ENCODE results near the gene KIAA0040.

The KIAA0040 gene

DNA sequence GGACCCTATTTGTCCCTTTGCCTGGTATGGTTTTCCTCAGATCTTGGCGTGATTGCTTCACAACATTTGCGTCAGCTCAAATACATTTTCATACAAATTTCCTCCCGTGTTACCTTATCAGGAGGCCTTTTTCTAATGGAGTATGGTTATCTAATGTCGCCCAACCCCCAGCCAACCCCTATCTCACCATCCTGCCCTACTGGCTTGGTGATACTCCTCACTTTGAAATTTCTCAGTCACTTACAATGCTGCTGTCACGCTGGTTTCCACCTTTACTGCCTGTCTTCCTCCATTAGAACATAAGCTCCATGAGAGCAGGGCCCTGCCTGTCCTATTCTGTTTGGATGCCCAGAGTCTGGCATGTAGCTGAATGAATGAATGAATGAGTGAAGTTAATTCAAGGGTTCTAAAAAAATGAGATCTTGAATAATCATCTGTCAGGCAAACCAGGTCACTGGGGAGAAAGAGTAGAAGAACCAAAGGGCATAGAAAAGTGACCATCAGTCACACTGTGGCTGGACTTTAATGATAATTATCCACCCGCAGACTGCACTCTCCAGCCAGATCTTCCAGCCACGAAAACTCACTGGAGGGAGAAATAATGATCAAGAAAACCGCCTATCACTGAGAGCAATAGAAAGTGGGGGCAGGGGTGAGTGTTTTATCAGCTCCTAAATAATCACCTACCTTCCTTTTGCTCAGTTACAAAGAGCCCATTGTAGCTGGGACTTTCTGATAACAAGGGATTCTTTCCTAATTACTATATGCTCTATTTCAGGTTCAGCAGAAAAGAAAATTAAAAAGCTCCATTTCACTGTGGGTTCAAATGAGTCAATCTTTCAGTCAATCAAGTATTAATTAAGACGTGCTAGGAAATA, 21.3 kb downstream of the KIAA0040 start:
- Histone ChIP-seq H3K36me3 (replicated peaks) (no peaks in the 10 kb centered on the region), H3K4me3 (no peak overlapping the region), H3K4me1 (no peaks in the 10 kb centered on the region), H3K9me3 (no peaks in the 10 kb centered on the region), H3K27me3 (ENCODE audit: low read depth) (no peaks in the 10 kb centered on the region)
- no peak for DNase-seq (ENCODE audit: low spot score in 2 of 2)
- in situ Hi-C loops (cut with MboI; ENCODE audit: low sequenced_read_pairs) = no loop called here

DNA sequence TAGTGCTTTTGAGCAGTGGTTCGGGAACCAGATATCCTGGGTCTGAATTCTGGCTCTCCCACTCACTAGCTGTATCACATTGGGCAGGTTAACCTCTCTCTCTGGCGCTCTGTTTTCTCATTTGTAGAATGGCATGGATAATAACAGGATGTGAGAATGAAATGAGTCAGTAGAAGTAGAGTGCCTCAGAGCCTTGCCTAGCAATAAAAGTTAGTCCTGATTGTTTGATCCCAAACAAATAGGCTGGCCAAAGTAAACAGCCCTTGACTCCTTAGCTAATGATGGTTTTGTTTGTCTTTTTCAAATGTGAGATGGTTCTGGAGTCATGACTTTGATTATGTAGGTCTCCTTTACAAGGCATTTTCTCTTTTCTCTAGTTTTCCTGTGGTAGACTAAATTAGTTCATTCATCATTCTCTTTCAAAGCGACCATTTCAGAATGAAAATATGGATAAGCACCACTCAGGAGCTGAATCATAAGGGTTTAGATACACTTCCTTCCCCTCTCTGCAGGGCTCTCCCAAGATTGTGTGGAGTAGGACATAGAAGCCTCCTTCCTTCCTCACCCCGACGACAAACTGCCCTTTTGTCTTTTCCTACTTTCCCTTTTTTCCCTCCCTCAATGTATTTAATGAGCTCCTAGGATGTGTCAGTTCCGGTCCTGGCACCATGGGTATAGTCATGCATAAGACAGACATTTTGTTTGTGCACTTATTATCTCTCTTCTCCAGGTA, 23.1 kb downstream of the KIAA0040 start:
- Histone ChIP-seq H3K27me3 (ENCODE audit: low read depth) (no peaks in the 10 kb centered on the region), H3K4me3 (no peak overlapping the region), H3K9me3 (no peaks in the 10 kb centered on the region), H3K4me1 (peaks cover 10% of the 10 kb centered on the region), H3K36me3 (replicated peaks) (no peaks in the 10 kb centered on the region)
- in situ Hi-C loops (cut with MboI; ENCODE audit: low sequenced_read_pairs) = no loop called here
- no peak for DNase-seq (ENCODE audit: low spot score in 2 of 2)

DNA sequence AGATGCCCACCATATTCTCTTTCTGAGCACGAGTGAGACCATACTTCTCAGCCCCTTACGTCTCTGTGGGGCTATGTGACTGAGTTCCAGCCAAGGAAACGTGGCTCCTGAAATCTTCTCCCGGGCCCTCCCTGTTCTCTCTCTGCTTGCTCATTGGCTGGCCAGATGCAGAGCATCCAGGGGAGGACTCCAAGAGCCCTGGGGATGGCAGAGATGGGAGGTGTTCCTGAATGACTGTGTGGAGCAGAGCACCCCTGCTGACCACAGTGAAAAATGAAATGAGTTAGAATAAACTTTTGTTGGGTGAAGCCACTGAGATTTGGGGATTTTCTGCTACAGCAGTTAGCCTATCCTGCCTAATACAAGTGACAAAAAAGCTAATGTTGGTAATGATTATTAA, 23.8 kb downstream of the KIAA0040 start:
- no peak for DNase-seq (ENCODE audit: low spot score in 2 of 2)
- Histone ChIP-seq H3K9me3 (no peaks in the 10 kb centered on the region), H3K4me1 (peaks cover 16% of the 10 kb centered on the region), H3K36me3 (replicated peaks) (no peaks in the 10 kb centered on the region), H3K27me3 (ENCODE audit: low read depth) (no peaks in the 10 kb centered on the region), H3K4me3 (no peak overlapping the region)
- in situ Hi-C loops (cut with MboI; ENCODE audit: low sequenced_read_pairs) = no loop called here

- in situ Hi-C loops (cut with MboI; ENCODE audit: low sequenced_read_pairs) = no loop called here
- H3K27me3 ChIP-seq (ENCODE audit: low read depth) = no peaks in the 10 kb centered on the region
- peaks cover 24% of the 10 kb centered on the region for H3K4me1 ChIP-seq
- H3K4me3 ChIP-seq = no peak overlapping the region
- H3K36me3 ChIP-seq (replicated peaks) = no peaks in the 10 kb centered on the region
- DNase-seq (ENCODE audit: low spot score in 2 of 2) = no peak
- no peaks in the 10 kb centered on the region for H3K9me3 ChIP-seq
Observed at GRCh38 chr1:175167861-175168260, 24.7 kb downstream of the KIAA0040 start.

DNA sequence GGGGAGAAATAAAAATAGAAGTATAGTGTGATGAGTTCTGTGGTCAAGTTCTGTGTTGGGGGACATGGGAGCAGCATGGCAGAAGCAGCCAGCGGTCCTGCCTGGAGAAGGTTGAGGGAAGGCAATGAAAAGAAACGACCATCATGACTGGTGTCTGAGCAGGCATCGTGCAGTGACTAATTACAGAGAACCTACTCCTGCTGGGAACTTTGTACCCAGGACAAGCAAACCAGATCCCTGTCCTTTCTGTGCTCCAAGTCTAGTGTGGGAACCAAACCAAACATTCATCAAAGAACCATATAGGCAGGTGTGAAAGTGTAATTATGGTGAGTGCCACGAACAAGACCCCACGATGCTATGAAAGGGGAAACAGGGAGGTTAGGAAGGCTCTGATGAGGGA, 25.8 kb downstream of the KIAA0040 start:
- no peaks in the 10 kb centered on the region for H3K27me3 ChIP-seq (ENCODE audit: low read depth)
- in situ Hi-C loops (cut with MboI; ENCODE audit: low sequenced_read_pairs) = no loop called here

GRCh38 chr1:175164751-175165150, 27.8 kb downstream of the KIAA0040 start:
- Histone ChIP-seq H3K36me3 (replicated peaks) (no peaks in the 10 kb centered on the region; the same call in 1 of the 2 replicates), H3K27me3 (ENCODE audit: low read depth) (no peaks in the 10 kb centered on the region), H3K9me3 (no peaks in the 10 kb centered on the region), H3K4me3 (no peak overlapping the region), H3K4me1 (peaks cover 24% of the 10 kb centered on the region)
- DNase-seq (ENCODE audit: low spot score in 2 of 2) = peak; percentile 22 to 52
- in situ Hi-C loops (cut with MboI; ENCODE audit: low sequenced_read_pairs) = no loop called here

More for the DNA sequence above, 25.8 kb downstream of the KIAA0040 start:
- H3K4me1 ChIP-seq = peaks cover 24% of the 10 kb centered on the region
- no peak overlapping the region for H3K4me3 ChIP-seq
- H3K9me3 ChIP-seq = no peaks in the 10 kb centered on the region
- DNase-seq (ENCODE audit: low spot score in 2 of 2) = no peak
- no peaks in the 10 kb centered on the region for H3K36me3 ChIP-seq (replicated peaks)

GRCh38 chr1:175163702-175164101, 28.9 kb downstream of the KIAA0040 start:
- H3K4me1 ChIP-seq = peaks cover 24% of the 10 kb centered on the region
- no peaks in the 10 kb centered on the region for H3K27me3 ChIP-seq (ENCODE audit: low read depth)
- in situ Hi-C loops (cut with MboI; ENCODE audit: low sequenced_read_pairs) = no loop called here
- no peaks in the 10 kb centered on the region for H3K9me3 ChIP-seq
- DNase-seq (ENCODE audit: low spot score in 2 of 2) = no peak
- H3K4me3 ChIP-seq = no peak overlapping the region
- no peaks in the 10 kb centered on the region; the same call in 1 of the 2 replicates for H3K36me3 ChIP-seq (replicated peaks)

DNA sequence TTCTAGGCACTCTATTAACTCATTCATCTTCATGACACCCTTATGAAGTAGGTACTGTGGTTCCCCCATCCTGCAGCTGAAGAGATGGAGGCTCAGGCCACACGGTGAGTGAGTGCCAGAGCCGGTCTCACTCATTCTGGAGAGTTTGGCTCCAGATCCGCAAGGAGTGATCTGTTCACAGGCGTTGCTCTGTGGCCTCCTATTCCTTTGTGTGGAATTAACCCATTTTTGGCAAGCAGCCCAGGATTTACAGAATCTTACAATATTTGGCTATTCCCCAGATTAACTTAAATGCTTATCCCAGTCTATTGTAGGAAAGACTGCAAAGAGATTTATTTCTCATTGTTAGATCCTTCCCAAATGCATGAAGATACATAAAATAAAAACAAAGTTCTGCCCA, 29.6 kb downstream of the KIAA0040 start:
- in situ Hi-C loops (cut with MboI; ENCODE audit: low sequenced_read_pairs) = no loop called here
- Histone ChIP-seq H3K9me3 (no peaks in the 10 kb centered on the region), H3K4me3 (no peak overlapping the region), H3K27me3 (ENCODE audit: low read depth) (no peaks in the 10 kb centered on the region), H3K4me1 (peaks cover 24% of the 10 kb centered on the region), H3K36me3 (replicated peaks) (no peaks in the 10 kb centered on the region; the same call in 1 of the 2 replicates)
- DNase-seq (ENCODE audit: low spot score in 2 of 2) = peak in 1 of 2 experiments; percentile 33

DNA sequence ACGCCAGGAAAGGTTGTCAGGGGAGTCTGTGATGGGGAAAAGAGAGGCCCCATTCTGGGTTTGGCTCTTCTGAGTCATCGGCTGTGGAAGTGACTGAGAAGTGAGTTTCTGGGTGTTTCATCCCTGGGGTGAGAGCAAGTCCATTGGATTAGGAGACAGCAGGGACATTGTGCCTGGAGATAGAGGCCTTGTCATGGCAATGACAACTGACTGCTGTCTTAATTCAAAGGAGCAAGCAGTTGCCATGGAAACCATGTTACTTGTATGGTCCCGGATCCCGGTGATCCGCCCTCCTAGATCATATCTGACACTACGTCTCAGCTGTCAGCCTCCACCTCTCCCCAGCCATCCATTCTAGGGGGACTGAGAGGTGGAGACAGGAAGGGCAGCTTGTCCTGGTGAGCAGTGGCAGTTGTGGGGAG, 34.4 kb downstream of the KIAA0040 start:
- H3K4me3 ChIP-seq = no peak overlapping the region
- DNase-seq (ENCODE audit: low spot score in 2 of 2) = no peak
- in situ Hi-C loops (cut with MboI; ENCODE audit: low sequenced_read_pairs) = loop anchor here (5.0 to 10.0 kb wide), 2 partner anchors 164 to 917 kb away; no protein-coding TSS in a partner anchor
- H3K27me3 ChIP-seq (ENCODE audit: low read depth) = no peaks in the 10 kb centered on the region
- H3K4me1 ChIP-seq = peaks cover 1% of the 10 kb centered on the region; the same call in 1 of the 2 replicates
- no peaks in the 10 kb centered on the region; the same call in 1 of the 2 replicates for H3K36me3 ChIP-seq (replicated peaks)
- H3K9me3 ChIP-seq = no peaks in the 10 kb centered on the region

DNA sequence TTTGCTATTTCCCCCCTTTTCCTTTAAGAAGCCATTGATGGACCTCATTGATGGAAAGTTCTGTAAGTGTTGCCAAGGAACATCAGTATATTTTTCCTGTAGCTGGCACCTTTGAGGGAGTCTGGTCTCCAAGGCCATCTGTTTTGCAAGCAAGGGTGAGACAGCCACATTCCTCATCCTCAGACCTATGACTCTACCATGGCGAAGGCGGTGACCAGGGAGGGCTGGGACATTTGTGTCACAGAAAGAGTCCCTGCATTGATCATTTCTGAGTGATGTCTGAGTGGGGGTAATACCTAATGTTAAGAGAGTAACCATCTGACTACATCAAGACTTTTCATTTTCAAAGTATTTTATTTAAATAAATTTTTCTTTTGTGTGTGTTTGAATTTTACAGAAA, 35.4 kb downstream of the KIAA0040 start:
- no peak for DNase-seq (ENCODE audit: low spot score in 2 of 2)
- H3K9me3 ChIP-seq = no peaks in the 10 kb centered on the region
- H3K36me3 ChIP-seq (replicated peaks) = no peaks in the 10 kb centered on the region; the same call in 1 of the 2 replicates
- in situ Hi-C loops (cut with MboI; ENCODE audit: low sequenced_read_pairs) = loop anchor here (5.0 to 10.0 kb wide), 2 partner anchors 165 to 918 kb away; no protein-coding TSS in a partner anchor
- H3K4me1 ChIP-seq = no peaks in the 10 kb centered on the region
- H3K27me3 ChIP-seq (ENCODE audit: low read depth) = peaks cover 5% of the 10 kb centered on the region; the same call in 1 of the 2 replicates
- no peak overlapping the region for H3K4me3 ChIP-seq

DNA sequence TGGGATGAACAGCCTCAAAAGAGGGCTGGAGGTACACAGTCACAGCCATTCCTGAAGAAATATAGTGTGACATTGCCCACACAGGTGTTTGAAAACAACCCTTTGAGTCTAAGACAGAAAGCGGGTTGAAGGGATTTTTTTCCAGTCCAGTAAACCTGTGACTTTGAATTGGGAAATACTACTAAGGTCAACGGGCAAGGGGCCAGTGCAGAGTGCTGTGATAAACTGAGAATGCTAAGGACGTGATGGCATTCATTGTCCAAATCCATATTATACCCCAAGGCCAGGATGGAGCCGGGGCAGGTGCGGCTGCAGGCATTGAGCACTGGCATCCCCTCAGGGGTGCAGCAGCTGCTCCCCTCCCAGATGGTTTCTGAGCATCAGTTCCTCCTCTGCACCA, 36.6 kb downstream of the KIAA0040 start:
- in situ Hi-C loops (cut with MboI; ENCODE audit: low sequenced_read_pairs) = loop anchor here (5.0 to 10.0 kb wide), 2 partner anchors 166 to 919 kb away; no protein-coding TSS in a partner anchor
- Histone ChIP-seq H3K4me3 (no peak overlapping the region), H3K27me3 (ENCODE audit: low read depth) (peaks cover 11% of the 10 kb centered on the region), H3K36me3 (replicated peaks) (no peaks in the 10 kb centered on the region; the same call in 1 of the 2 replicates), H3K9me3 (no peaks in the 10 kb centered on the region), H3K4me1 (no peaks in the 10 kb centered on the region)
- DNase-seq (ENCODE audit: low spot score in 2 of 2) = no peak

DNA sequence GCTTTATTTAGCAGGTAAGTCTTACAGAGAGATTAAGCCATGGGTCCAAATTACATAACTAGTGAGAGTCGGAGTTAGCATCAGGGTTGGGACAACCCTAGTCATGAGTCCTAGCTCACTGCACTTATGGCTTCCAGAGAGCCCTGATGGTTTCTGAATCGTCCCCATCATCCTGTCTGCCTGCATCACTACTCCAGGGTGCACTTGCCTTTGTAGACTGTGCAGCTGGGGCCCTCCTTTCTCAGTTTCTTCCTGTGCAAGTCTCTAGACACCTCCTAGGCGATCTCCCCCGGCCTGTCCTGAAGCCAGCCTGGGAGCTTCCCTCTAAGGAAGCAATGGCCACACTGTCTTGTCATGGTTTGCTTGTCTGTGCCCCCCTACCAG, 37.1 kb downstream of the KIAA0040 start:
- Histone ChIP-seq H3K9me3 (no peaks in the 10 kb centered on the region), H3K27me3 (ENCODE audit: low read depth) (peaks cover 15% of the 10 kb centered on the region), H3K4me3 (no peak overlapping the region), H3K36me3 (replicated peaks) (no peaks in the 10 kb centered on the region; the same call in 1 of the 2 replicates), H3K4me1 (no peaks in the 10 kb centered on the region)
- no peak for DNase-seq (ENCODE audit: low spot score in 2 of 2)
- in situ Hi-C loops (cut with MboI; ENCODE audit: low sequenced_read_pairs) = loop anchor here (5.0 to 10.0 kb wide), 2 partner anchors 167 to 919 kb away; no protein-coding TSS in a partner anchor

DNA sequence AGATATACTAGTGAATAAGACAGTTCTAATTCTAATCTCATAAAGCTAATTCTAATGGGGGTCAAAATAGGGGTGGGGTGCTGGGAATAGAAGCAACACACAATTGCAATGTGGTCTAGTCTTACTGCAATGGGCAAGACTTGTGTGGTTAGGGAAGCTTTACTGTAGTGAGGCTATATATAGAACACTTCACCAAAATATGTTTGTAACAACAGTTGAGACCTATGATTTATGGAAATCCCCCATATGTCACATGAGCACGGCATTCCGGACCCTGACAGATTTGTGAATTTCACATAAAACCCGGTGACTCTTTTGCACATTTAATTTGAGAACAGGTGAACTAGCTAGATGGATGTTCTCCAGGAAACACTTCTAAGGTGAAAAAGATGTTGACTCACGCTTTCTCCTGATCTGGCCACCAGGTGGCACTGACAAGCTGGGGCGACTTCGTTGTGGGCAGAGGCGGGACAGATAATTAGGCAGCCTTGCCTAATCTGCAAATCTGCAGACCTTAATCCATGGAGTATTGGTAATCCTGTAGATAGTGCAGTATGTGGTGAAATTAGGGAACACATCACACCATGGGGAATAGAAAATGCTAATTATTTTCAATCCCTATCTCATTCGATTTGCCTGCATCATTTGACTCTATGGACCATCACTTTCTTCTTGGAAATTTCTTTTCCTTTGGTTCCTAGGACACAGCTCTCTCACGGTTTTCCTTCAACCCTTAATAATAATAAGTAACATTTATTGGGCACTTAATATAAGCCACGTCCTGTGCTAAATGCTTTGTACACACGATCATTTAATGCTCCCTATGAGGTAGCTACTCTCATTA, 37.7 kb downstream of the KIAA0040 start:
- in situ Hi-C loops (cut with MboI; ENCODE audit: low sequenced_read_pairs) = loop anchor here (5.0 to 10.0 kb wide), 2 partner anchors 167 to 920 kb away; no protein-coding TSS in a partner anchor
- no peaks in the 10 kb centered on the region; the same call in 1 of the 2 replicates for H3K36me3 ChIP-seq (replicated peaks)
- peaks cover 20% of the 10 kb centered on the region for H3K27me3 ChIP-seq (ENCODE audit: low read depth)
- no peaks in the 10 kb centered on the region for H3K4me1 ChIP-seq
- DNase-seq (ENCODE audit: low spot score in 2 of 2) = peak; percentile 45 to 81
- H3K9me3 ChIP-seq = no peaks in the 10 kb centered on the region
- H3K4me3 ChIP-seq = no peak overlapping the region

Measured in HAP-1 (cell line).